GM12872 (cell line): ENCODE results near the gene KMT2B.
A peak's percentile ranks its signal among the peaks of the same experiment; 100 is the strongest.

Experiments used
- CTCF ChIP-seq: IDR thresholded peaks from 3 replicates; pipeline ENCODE4 v1.5.1; 2011; ENCODE audit warnings: low read depth, mild to moderate bottlenecking, low read length, moderate library complexity; ENCODE audit not compliant: insufficient read depth

KMT2B gene

GRCh38 chr19:35736913-35737886, 19.4 kb downstream of the KMT2B start:
- TF ChIP-seq CTCF = peak; percentile 31; the same call in 1 of the 3 replicates

GRCh38 chr19:35738021-35738886, 20.5 kb downstream of the KMT2B start:
- TF ChIP-seq CTCF = no peak

DNA sequence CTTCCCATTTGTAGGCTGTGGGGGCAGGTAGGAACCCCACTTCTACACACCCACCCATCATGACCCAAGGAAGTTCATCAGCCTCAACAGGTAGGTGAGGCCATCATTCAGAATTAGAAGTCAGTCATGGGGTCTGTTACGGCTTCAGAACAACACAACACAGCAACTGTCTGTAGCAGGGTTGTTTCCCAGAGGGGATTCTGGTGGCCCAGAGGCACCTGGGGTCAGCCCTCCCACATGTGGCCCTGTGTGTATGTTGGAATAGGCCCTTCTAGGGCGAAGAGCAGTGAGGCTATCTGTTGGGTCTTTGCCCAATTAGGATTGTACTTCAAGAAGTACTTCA, 21.1 kb downstream of the KMT2B start:
- no peak for TF ChIP-seq CTCF

DNA sequence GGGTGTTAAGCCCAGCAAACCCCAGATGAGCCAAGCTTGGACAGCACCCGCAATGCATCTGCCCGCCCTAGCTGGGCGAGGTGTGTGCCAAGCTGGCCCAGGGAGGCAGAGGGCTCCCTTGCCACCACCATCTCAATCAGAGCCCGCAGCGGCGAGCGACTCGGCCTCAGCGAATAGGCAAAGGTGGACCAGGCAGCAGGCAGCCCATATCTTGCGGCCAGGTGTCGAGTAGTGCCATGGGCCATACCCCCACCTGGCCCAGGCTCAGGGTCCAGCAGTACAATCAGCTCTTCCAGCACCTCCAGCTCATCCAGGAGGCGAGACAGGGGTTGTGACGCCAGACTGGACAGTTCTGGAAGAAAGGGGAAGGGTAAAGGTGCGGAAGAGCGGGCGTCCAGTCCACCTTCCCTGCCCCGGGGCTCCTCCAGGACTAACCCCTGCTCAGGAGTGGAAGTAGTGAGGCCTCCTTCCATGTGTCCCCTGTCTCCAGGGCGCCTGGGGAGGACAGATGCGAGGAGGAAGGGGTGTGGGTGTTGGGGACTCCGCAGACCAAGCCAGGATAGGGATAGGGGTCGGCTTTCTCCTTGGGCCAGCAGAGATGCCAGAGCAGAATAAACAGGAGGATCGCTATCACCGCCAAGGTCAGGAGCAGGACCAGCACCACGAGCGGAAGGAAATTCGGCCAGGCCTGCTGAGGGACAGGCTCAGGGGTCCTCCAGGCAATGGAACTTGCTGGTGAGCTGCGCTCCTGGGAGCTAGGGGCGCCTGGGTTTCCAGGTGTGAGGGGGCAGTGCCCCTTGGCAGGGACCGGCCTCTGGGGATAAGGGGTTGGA, 21.7 kb downstream of the KMT2B start:
- no peak for TF ChIP-seq CTCF

DNA sequence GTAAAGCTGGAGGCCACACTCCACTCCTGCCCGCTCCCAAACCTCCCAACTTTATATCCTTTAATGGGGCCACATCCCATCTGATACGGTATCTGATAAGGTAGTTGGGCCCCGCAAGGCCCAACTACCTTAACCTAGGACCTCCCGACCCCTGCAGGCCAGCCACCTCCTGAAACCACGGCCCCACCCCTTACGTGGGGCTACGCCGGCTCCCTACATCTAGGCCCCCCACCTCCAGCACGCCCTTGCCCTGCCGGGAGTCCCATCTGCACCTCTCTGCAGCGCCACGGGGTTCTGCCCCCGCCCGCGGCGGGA, 22.3 kb downstream of the KMT2B start:
- TF ChIP-seq CTCF = no peak

GRCh38 chr19:35740423-35741202, 22.8 kb downstream of the KMT2B start:
- TF ChIP-seq CTCF = peak; percentile 33; the same call in 1 of the 3 replicates

- TF ChIP-seq CTCF = no peak; the same call in none of the 3 replicates
Observed at GRCh38 chr19:35741203-35741515, 23.4 kb downstream of the KMT2B start.
